HepG2 (cell line): ENCODE measurements around the gene C1QL4. TPM values are rescaled to one million over a fixed set of nuclear protein-coding genes. Genes with fewer than 3 reads are reported as not detected.
A peak's percentile ranks its signal among the peaks of the same experiment; 100 is the strongest.

Experiments
- ARID5B ChIP-seq: IDR thresholded peaks from 2 replicates; pipeline ENCODE4 v1.4.0; 2020; ENCODE audit warnings: mild to moderate bottlenecking, missing genetic modification reagents
- CCAR2 ChIP-seq: fragments of 200-400 bp; formaldehyde crosslinking; optimal IDR thresholded peaks from 2 replicates; pipeline ENCODE3; 2018; ENCODE audit warnings: low read depth, mild to moderate bottlenecking, low read length, moderate library complexity
- CEBPG ChIP-seq: IDR thresholded peaks from 2 replicates; pipeline ENCODE4 v1.6.1; 2016
- CREBL2 ChIP-seq: sonication (generic); formaldehyde crosslinking; IDR thresholded peaks from 2 replicates; pipeline ENCODE4 v1.8.1; 2023; ENCODE audit warnings: missing genetic modification reagents, mild to moderate bottlenecking, borderline replicate concordance
- E2F1 ChIP-seq: sonication (generic); formaldehyde crosslinking; IDR thresholded peaks from 2 replicates; pipeline ENCODE4 v1.5.0; 2020; ENCODE audit warnings: missing genetic modification reagents
- HIC2 ChIP-seq: sonication (generic); formaldehyde crosslinking; IDR thresholded peaks from 2 replicates; pipeline ENCODE4 v1.9.0; 2022; ENCODE audit warnings: low read depth, missing genetic modification reagents
- KLF13 ChIP-seq: sonication (generic); formaldehyde crosslinking; IDR thresholded peaks from 2 replicates; pipeline ENCODE4 v1.4.0; 2020; ENCODE audit warnings: mild to moderate bottlenecking, missing genetic modification reagents
- MBNL3 ChIP-seq: fragments of 250-450 bp; sonication (Bioruptor Pico); conservative IDR thresholded peaks from 2 replicates; pipeline ENCODE4 v1.8.0; 2022; ENCODE audit warnings: mild to moderate bottlenecking, inconsistent platforms
- NONO ChIP-seq, 2 experiments: fragments of 450-650 bp in 1 of 2; sonication (generic) in 1 of 2; formaldehyde crosslinking in 1 of 2; IDR thresholded peaks in 1 of 2; conservative IDR thresholded peaks in 1 of 2; 2 replicates each; pipeline versions ENCODE4 v1.6.1 to v1.8.0; 2017 to 2022; ENCODE audit warnings: mild to moderate bottlenecking in 1 of 2, missing genetic modification reagents in 1 of 2, moderate library complexity in 1 of 2
- PHB2 ChIP-seq: fragments of 450-650 bp; IDR thresholded peaks from 2 replicates; pipeline ENCODE4 v1.6.1; 2018; ENCODE audit not compliant: partially characterized antibody
- RAD21 ChIP-seq: fragments of 450-650 bp; formaldehyde crosslinking; IDR thresholded peaks from 2 replicates; pipeline ENCODE4 v1.5.0; 2020; ENCODE audit warnings: mild to moderate bottlenecking
- REPIN1 ChIP-seq: sonication (generic); formaldehyde crosslinking; IDR thresholded peaks from 2 replicates; pipeline ENCODE4 v1.8.0; 2022; ENCODE audit warnings: missing genetic modification reagents, low read depth, mild to moderate bottlenecking, borderline replicate concordance
- TCF7 ChIP-seq: sonication (generic); IDR thresholded peaks from 2 replicates; pipeline ENCODE4 v1.6.1; 2016; ENCODE audit warnings: antibody characterized with exemption, low read depth
- XRCC5 ChIP-seq: fragments of 200-400 bp; formaldehyde crosslinking; optimal IDR thresholded peaks from 2 replicates; pipeline ENCODE3; 2017; ENCODE audit warnings: mild to moderate bottlenecking, low read length
- ZBTB7B ChIP-seq: sonication (generic); formaldehyde crosslinking; IDR thresholded peaks from 2 replicates; pipeline ENCODE4 v1.4.0; 2020; ENCODE audit warnings: missing genetic modification reagents
- ZNF17 ChIP-seq: sonication (generic); formaldehyde crosslinking; IDR thresholded peaks from 2 replicates; pipeline ENCODE4 v1.5.0; 2020; ENCODE audit warnings: mild to moderate bottlenecking, missing genetic modification reagents
- ZNF431 ChIP-seq: sonication (generic); formaldehyde crosslinking; IDR thresholded peaks from 2 replicates; pipeline ENCODE4 v1.9.0; 2022; ENCODE audit warnings: missing genetic modification reagents, low read depth, mild to moderate bottlenecking, borderline replicate concordance
- ZNF484 ChIP-seq: sonication (generic); formaldehyde crosslinking; IDR thresholded peaks from 2 replicates; pipeline ENCODE4 v1.5.1; 2020; ENCODE audit warnings: mild to moderate bottlenecking, low read depth, missing genetic modification reagents, borderline replicate concordance
- ZNF614 ChIP-seq: IDR thresholded peaks from 2 replicates; pipeline ENCODE4 v1.6.1; 2018; ENCODE audit warnings: missing biosample characterization, missing genetic modification reagents, inconsistent platforms, borderline replicate concordance
- ZNF616 ChIP-seq: sonication (generic); formaldehyde crosslinking; IDR thresholded peaks from 2 replicates; pipeline ENCODE4 v1.5.0; 2020; ENCODE audit warnings: low read depth, mild to moderate bottlenecking, missing genetic modification reagents
- ZNF674 ChIP-seq: sonication (generic); formaldehyde crosslinking; IDR thresholded peaks from 2 replicates; pipeline ENCODE4 v1.5.0; 2020; ENCODE audit warnings: low read depth, mild to moderate bottlenecking, missing genetic modification reagents
- ZNF879 ChIP-seq: sonication (generic); formaldehyde crosslinking; IDR thresholded peaks from 2 replicates; pipeline ENCODE4 v1.8.1; 2023; ENCODE audit warnings: missing genetic modification reagents
- polyA plus RNA-seq, 8 experiments: library from polyadenylated mRNA; depleted of rRNA in 3 of 8; stranded (reverse) in 7 of 8; unstranded in 1 of 8; fragments of >200 nt; fragmentation: Illumina TruSeq in 4 of 8; extraction: Trizol in 4 of 8; gene quantifications; 2 replicates each; pipeline versions ENCODE4 v1.2.1 to v1.2.3, GENCODE V29; 2011 to 2016; ENCODE audit warnings: low read depth in 4 of 8, missing spikeins in 1 of 8, mixed read lengths in 1 of 8; ENCODE audit not compliant: insufficient read depth in 1 of 8
- total RNA-seq, 5 experiments: library from RNA; depleted of rRNA; stranded (reverse); fragments of >200 nt; fragmentation: Illumina TruSeq; extraction: Trizol; gene quantifications; 2 replicates each; pipeline ENCODE4 v1.2.3, GENCODE V29; 2016; ENCODE audit warnings: low read depth in 1 of 5

C1QL4 gene
- total and polyA plus RNA-seq, 2 of the 13 experiments (the other 11 are each of a cell fraction or from before 2014, with no cell fraction given): 0.03 TPM; not detected in 1

- no peak for TF ChIP-seq ZNF616 (CRISPR knock-in tag)
- 0 out of 2 replicates have a peak, but pooled peaks have one; percentile 15 for TF ChIP-seq ARID5B (CRISPR knock-in tag)
- no peak for TF ChIP-seq CREBL2 (CRISPR knock-in tag)
- no peak for TF ChIP-seq NONO (IDR thresholded peaks at IDR 0.05)
- TF ChIP-seq NONO (CRISPR knock-in tag; conservative IDR thresholded peaks at IDR 0.05): no peak
- no peak for TF ChIP-seq HIC2 (CRISPR knock-in tag)
- TF ChIP-seq KLF13 (CRISPR knock-in tag): no peak
- TF ChIP-seq XRCC5: peak; percentile 45
- no peak for TF ChIP-seq ZNF17 (CRISPR knock-in tag)
- no peak for TF ChIP-seq ZNF484 (CRISPR knock-in tag)
- TF ChIP-seq TCF7: no peak
- TF ChIP-seq REPIN1 (CRISPR knock-in tag): peak; percentile 53; the same call in 1 of the 2 replicates
- 0 out of 2 replicates have a peak, but pooled peaks have one; percentile 33 for TF ChIP-seq ZBTB7B (CRISPR knock-in tag)
- no peak for TF ChIP-seq ZNF879
- TF ChIP-seq MBNL3 (CRISPR knock-in tag): no peak
- TF ChIP-seq E2F1: no peak
- no peak for TF ChIP-seq ZNF614 (CRISPR knock-in tag)
- peak; percentile 91 for TF ChIP-seq RAD21 (CRISPR knock-in tag)
- no peak for TF ChIP-seq CEBPG
- TF ChIP-seq CCAR2: no peak
- no peak for TF ChIP-seq PHB2
- TF ChIP-seq ZNF674 (CRISPR knock-in tag): no peak
- TF ChIP-seq ZNF431: no peak
Observed at GRCh38 chr12:49358483-49359141, 21.6 kb upstream of the C1QL4 start (continued).
